H9 (cell line): ENCODE measurements around the gene EDA. TPM values are rescaled to one million over a fixed set of nuclear protein-coding genes. Genes with fewer than 3 reads are reported as not detected.

Source experiments
- DNase-seq: peaks from one replicate; pipeline ENCODE4 v3.0.0-alpha.2; 2017
- H2AFZ ChIP-seq: one replicate; pipeline ENCODE4 v1.6.1; 2013; ENCODE audit warnings: mild to moderate bottlenecking, low read length, control low read depth, moderate library complexity
- H2AK5ac ChIP-seq: 2 replicates; pipeline ENCODE4 v1.6.1; 2013; ENCODE audit warnings: low read length, control low read depth, mixed read lengths; ENCODE audit not compliant: insufficient read length
- H2BK120ac ChIP-seq: one replicate; pipeline ENCODE4 v1.6.1; 2013; ENCODE audit warnings: low read depth, mild to moderate bottlenecking, low read length, control low read depth, inconsistent platforms; ENCODE audit not compliant: poor library complexity, severe bottlenecking
- H2BK12ac ChIP-seq: 2 replicates; pipeline ENCODE4 v1.6.1; 2013; ENCODE audit warnings: low read length, control low read depth, mixed read lengths, low read depth; ENCODE audit not compliant: insufficient read length
- H2BK15ac ChIP-seq: 2 replicates; pipeline ENCODE4 v1.6.1; 2013; ENCODE audit warnings: low read depth, low read length, control low read depth
- H2BK20ac ChIP-seq: one replicate; pipeline ENCODE4 v1.6.1; 2013; ENCODE audit warnings: low read depth, mild to moderate bottlenecking, low read length, control low read depth, inconsistent platforms; ENCODE audit not compliant: poor library complexity, severe bottlenecking
- H2BK5ac ChIP-seq: 2 replicates; pipeline ENCODE4 v1.6.1; 2013; ENCODE audit warnings: low read length, control low read depth, mixed read lengths; ENCODE audit not compliant: insufficient read length
- H3K14ac ChIP-seq: 2 replicates; pipeline ENCODE4 v1.6.1; 2013; ENCODE audit warnings: low read length, control low read depth; ENCODE audit not compliant: insufficient read depth
- H3K18ac ChIP-seq: 2 replicates; pipeline ENCODE4 v1.6.1; 2013; ENCODE audit warnings: low read depth, mild to moderate bottlenecking, mixed read lengths, low read length, control low read depth; ENCODE audit not compliant: insufficient read length
- H3K23ac ChIP-seq: 2 replicates; pipeline ENCODE4 v1.6.1; 2013; ENCODE audit warnings: low read length, control low read depth, mixed read lengths, low read depth; ENCODE audit not compliant: insufficient read length
- H3K23me2 ChIP-seq: 2 replicates; pipeline ENCODE4 v1.6.1; 2013; ENCODE audit warnings: low read depth, mild to moderate bottlenecking, mixed read lengths, low read length, control low read depth; ENCODE audit not compliant: insufficient read length, poor library complexity, severe bottlenecking
- H3K27ac ChIP-seq: 2 replicates; pipeline ENCODE4 v1.5.1; 2013; ENCODE audit warnings: low read length, control low read depth, mixed read lengths, low read depth; ENCODE audit not compliant: insufficient read length
- H3K27me3 ChIP-seq: 2 replicates; pipeline ENCODE4 v1.6.1; 2013; ENCODE audit warnings: low read length, control low read depth, inconsistent platforms; ENCODE audit not compliant: insufficient read depth
- H3K4ac ChIP-seq: 2 replicates; pipeline ENCODE4 v1.6.1; 2013; ENCODE audit warnings: low read depth, mild to moderate bottlenecking, control low read depth, inconsistent platforms, low read length, moderate library complexity
- H3K4me1 ChIP-seq: 2 replicates; pipeline ENCODE4 v1.6.1; 2013; ENCODE audit warnings: low read length, control low read depth, inconsistent platforms; ENCODE audit not compliant: insufficient read depth
- H3K4me2 ChIP-seq: 2 replicates; pipeline ENCODE4 v1.6.1; 2013; ENCODE audit warnings: low read length, control low read depth, mixed read lengths; ENCODE audit not compliant: insufficient read length, insufficient read depth
- H3K56ac ChIP-seq: 2 replicates; pipeline ENCODE4 v1.6.1; 2013; ENCODE audit warnings: low read depth, mild to moderate bottlenecking, mixed read lengths, low read length, control low read depth; ENCODE audit not compliant: insufficient read length
- H3K79me1 ChIP-seq: 2 replicates; pipeline ENCODE4 v1.6.1; 2013; ENCODE audit warnings: low read depth, mild to moderate bottlenecking, moderate library complexity, low read length, control low read depth, inconsistent platforms; ENCODE audit not compliant: insufficient read depth, poor library complexity, severe bottlenecking
- H3K79me2 ChIP-seq: 2 replicates; pipeline ENCODE4 v1.6.1; 2013; ENCODE audit warnings: low read length, control low read depth, inconsistent platforms; ENCODE audit not compliant: insufficient read depth
- H3K9ac ChIP-seq: 2 replicates; pipeline ENCODE4 v1.6.1; 2013; ENCODE audit warnings: low read length, control low read depth, mixed read lengths; ENCODE audit not compliant: insufficient read length; ENCODE audit errors: extremely low read depth
- H3K9me3 ChIP-seq: one replicate; pipeline ENCODE4 v1.6.1; 2013; ENCODE audit warnings: low read depth, low read length, inconsistent platforms; ENCODE audit not compliant: control insufficient read depth
- H3T11ph ChIP-seq: one replicate; pipeline ENCODE4 v1.6.1; 2013; ENCODE audit warnings: mild to moderate bottlenecking, low read length, control low read depth, inconsistent platforms
- H4K20me1 ChIP-seq: one replicate; pipeline ENCODE4 v1.6.1; 2013; ENCODE audit not compliant: control insufficient read depth, insufficient read length, insufficient read depth
- H4K5ac ChIP-seq: 2 replicates; pipeline ENCODE4 v1.6.1; 2013; ENCODE audit warnings: low read depth, mild to moderate bottlenecking, mixed read lengths, low read length, control low read depth; ENCODE audit not compliant: insufficient read length
- H4K8ac ChIP-seq: replicated peaks from 2 replicates; pipeline ENCODE4 v1.6.1; 2013; ENCODE audit warnings: low read length, control low read depth, mixed read lengths, low read depth; ENCODE audit not compliant: insufficient read length
- H4K91ac ChIP-seq: 2 replicates; pipeline ENCODE4 v1.6.1; 2013; ENCODE audit warnings: low read depth, mild to moderate bottlenecking, moderate library complexity, mixed read lengths, low read length, control low read depth; ENCODE audit not compliant: insufficient read length
- H3K27ac Mint-ChIP-seq, 3 experiments: 2 replicates in 2 of 3; 3 replicates in 1 of 3; pipeline ENCODE4 v1.8.0; 2020 to 2021; ENCODE audit warnings: mixed read lengths in 3 of 3, mild to moderate bottlenecking in 1 of 3, moderate library complexity in 1 of 3
- H3K27me3 Mint-ChIP-seq: 2 replicates; pipeline ENCODE4 v1.8.0; 2021; ENCODE audit warnings: low read depth, mild to moderate bottlenecking, moderate library complexity, mixed read lengths
- H3K36me3 Mint-ChIP-seq, 3 experiments: 2 replicates in 2 of 3; 3 replicates in 1 of 3; pipeline ENCODE4 v1.8.0; 2020 to 2021; ENCODE audit warnings: low read depth in 3 of 3, mixed read lengths in 3 of 3; ENCODE audit not compliant: insufficient read depth in 1 of 3
- H3K4me1 Mint-ChIP-seq, 2 experiments: 2 replicates each; pipeline ENCODE4 v1.8.0; 2020; ENCODE audit warnings: mixed read lengths in 2 of 2
- H3K4me3 Mint-ChIP-seq, 2 experiments: 2 replicates in 1 of 2; 3 replicates in 1 of 2; pipeline ENCODE4 v1.8.0; 2020 to 2021; ENCODE audit warnings: mild to moderate bottlenecking in 2 of 2, mixed read lengths in 2 of 2, moderate library complexity in 1 of 2
- H3K9me3 Mint-ChIP-seq, 2 experiments: 2 replicates in 1 of 2; 3 replicates in 1 of 2; pipeline ENCODE4 v1.8.0; 2020; ENCODE audit warnings: mild to moderate bottlenecking in 2 of 2, mixed read lengths in 2 of 2, moderate library complexity in 1 of 2
- total RNA-seq: library from RNA; stranded (reverse); gene quantifications from 2 replicates; pipeline ENCODE4 v1.2.1, GENCODE V29; 2021
- TF ChIP-seq, protein P1 (sequence below): fragments of 200-600 bp; sonication (generic); conservative IDR thresholded peaks from 3 replicates; pipeline ENCODE4 v1.8.0; 2021; ENCODE audit warnings: antibody characterized with exemption, mild to moderate bottlenecking

The EDA gene
- total RNA-seq, 1 experiment from 2014 or later: 7.7 TPM

DNA sequence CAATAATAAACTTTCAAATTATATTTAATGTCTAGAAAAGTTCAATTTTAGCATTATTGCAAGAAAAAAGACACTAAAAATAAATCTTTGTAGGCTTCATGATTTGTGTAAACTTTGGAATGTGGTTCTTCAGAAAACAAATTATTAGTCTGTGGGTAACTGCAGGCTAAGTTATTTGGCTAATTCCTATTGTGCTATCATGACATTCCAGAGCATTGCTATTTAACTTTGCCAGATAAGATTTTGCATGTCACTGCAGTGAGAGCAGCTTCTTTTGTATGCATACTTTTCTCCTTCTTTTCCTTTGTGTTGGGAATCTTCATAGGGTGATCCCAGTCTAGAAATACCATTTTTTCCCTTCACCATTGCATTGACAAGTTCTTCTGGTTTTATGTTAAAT lies 303.8 kb downstream of the EDA start:
- Histone ChIP-seq H2BK20ac (no peak overlapping the region), H3K14ac (no peak overlapping the region), H4K8ac (no peak overlapping the region), H2BK120ac (no peak overlapping the region), H3K79me1 (no peaks in the 10 kb centered on the region), H3K79me2 (no peaks in the 10 kb centered on the region), H3K23ac (no peak overlapping the region), H3T11ph (no peak overlapping the region), H3K9ac (no peak overlapping the region), H2BK15ac (no peak overlapping the region), H3K23me2 (no peaks in the 10 kb centered on the region), H3K4ac (no peak overlapping the region), H2AFZ (no peak overlapping the region), H3K56ac (no peak overlapping the region), H3K4me2 (no peak overlapping the region), H3K18ac (no peak overlapping the region), H4K20me1 (no peaks in the 10 kb centered on the region), H4K5ac (no peak overlapping the region), H3K27ac (no peak overlapping the region), H2AK5ac (no peak overlapping the region), H3K27me3 (no peaks in the 10 kb centered on the region), H4K91ac (no peak overlapping the region), H2BK12ac (no peak overlapping the region), H2BK5ac (no peak overlapping the region), H3K4me1 (no peaks in the 10 kb centered on the region; the same call in 1 of the 2 replicates), H3K9me3 (peaks cover 12% of the 10 kb centered on the region)
- no peaks in the 10 kb centered on the region for H3K27me3 Mint-ChIP-seq
- peaks cover 16 to 19% of the 10 kb centered on the region in 2 experiments for H3K4me1 Mint-ChIP-seq
- H3K4me3 Mint-ChIP-seq: no peak overlapping the region
- TF ChIP-seq, protein P1, sequence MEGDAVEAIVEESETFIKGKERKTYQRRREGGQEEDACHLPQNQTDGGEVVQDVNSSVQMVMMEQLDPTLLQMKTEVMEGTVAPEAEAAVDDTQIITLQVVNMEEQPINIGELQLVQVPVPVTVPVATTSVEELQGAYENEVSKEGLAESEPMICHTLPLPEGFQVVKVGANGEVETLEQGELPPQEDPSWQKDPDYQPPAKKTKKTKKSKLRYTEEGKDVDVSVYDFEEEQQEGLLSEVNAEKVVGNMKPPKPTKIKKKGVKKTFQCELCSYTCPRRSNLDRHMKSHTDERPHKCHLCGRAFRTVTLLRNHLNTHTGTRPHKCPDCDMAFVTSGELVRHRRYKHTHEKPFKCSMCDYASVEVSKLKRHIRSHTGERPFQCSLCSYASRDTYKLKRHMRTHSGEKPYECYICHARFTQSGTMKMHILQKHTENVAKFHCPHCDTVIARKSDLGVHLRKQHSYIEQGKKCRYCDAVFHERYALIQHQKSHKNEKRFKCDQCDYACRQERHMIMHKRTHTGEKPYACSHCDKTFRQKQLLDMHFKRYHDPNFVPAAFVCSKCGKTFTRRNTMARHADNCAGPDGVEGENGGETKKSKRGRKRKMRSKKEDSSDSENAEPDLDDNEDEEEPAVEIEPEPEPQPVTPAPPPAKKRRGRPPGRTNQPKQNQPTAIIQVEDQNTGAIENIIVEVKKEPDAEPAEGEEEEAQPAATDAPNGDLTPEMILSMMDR: no peak
- H3K36me3 Mint-ChIP-seq: peaks cover 11 to 12% (median 12%) of the 10 kb centered on the region in 3 experiments
- no peak for DNase-seq
- H3K9me3 Mint-ChIP-seq: peaks cover 66 to 73% of the 10 kb centered on the region in 2 experiments
- 0 out of 7 replicates have a peak overlapping the region, but pooled peaks of 1 of the 3 experiments have one; percentile 58 for H3K27ac Mint-ChIP-seq
